Measurements from ENCODE around the gene MDC1.
"Not testable (repeated sequence)": the region's sequence is repeated elsewhere in the genome, so short reads cannot be mapped to it uniquely, and the experiment has no call there.

Gene MDC1

GRCh38 chr6:30683183-30683979 is 33.7 kb downstream of the MDC1 start:
- DNase-seq (ENCODE audit: low read depth) = no peak

GRCh38 chr6:30682143-30683117 is 34.7 kb downstream of the MDC1 start:
- peak; percentile 82 for DNase-seq (ENCODE audit: low read depth)

DNA sequence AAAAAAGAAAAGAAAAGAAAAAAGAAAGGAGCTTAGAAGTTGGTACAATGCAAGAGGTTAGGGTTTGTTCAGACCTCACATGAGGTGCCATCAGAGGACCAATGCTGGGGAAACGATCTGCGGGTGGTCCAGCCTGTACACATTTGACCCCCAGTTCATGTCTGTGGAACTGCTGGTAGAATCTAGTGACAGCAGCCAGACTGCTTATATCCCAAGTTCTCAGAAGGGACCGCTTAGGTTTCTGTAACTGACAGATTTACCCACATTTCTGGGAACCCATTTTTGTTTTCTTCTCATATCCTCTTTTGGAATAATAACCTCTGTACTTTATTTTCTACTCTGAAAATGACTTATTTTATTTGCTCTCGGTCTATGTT is 35.3 kb downstream of the MDC1 start:
- DNase-seq (ENCODE audit: low read depth) = no peak

DNA sequence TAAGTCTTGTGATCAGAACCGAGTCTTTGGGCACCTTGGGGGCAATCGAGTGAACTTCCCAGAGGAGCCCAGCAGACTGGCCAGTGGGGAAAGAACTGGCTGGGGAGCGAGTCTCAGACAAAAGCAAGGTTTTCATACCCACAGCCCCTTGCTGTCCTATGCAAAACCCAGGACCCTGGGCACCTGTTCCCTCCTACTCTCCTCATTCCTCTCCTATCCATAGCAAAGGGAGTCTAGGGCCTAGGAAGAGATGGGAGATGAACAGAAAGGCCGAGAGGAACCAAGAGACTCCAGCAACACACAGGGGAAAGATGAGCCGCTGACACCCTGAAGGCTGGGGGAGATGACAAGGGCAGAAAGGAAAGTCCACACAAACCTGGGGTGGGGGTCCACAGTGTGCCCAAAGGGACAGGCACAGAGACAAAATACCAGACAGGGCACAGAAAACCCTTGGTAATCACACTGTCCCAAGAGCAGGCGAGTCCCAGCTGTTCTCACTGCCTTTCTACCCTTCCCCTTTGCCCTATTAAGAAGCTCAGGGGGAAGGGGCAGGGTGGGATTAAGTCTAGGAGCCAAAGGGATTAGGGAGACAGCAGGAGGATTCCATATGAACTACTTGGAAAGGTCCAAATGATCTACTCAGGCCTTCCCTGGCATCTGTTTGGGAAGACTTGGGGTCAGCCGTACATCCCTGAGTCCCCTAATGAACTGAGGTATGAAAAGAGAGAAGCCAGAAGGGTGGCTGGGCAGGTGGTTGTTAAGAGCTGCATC is 37.1 kb downstream of the MDC1 start:
- no peak for DNase-seq (ENCODE audit: low read depth)

DNA sequence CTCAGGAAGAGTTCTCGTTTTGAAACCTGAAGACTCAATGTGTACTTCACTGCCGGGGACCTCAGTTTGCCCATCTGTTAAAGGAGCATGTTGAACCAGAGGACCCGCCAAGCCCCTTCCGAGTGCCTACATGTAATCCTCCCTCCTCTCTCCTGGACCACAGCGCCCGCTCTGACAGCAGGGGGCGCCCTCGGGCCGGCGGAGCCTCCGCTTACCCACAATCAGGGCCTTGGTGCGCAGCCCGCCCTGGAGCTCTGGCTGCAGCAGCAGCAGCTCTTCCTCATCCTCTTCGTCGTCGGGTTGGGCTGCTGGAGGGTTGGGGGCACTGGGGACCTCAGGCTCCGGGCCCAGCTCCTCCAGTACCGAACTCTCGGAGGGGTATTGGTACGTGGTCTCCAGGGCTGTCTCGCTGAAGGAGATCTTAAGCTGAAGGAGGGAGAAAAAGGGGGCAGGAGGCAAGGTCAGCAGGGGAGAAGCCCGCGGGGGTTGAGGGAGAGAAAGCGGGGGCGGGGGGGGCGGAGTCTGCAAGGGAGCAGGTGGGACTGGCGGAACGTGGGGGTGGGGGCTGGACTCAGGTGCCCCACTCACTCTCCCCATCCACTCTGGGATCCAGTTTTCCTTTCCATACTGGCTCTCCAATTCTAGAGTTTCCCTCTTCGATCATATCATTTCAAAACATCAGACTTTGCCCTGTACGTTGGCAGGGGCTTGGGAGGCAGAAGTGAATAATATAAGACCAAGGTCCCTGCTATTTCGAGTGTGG is 37.9 kb downstream of the MDC1 start:
- peak; percentile 66 for DNase-seq (ENCODE audit: low read depth)

DNA sequence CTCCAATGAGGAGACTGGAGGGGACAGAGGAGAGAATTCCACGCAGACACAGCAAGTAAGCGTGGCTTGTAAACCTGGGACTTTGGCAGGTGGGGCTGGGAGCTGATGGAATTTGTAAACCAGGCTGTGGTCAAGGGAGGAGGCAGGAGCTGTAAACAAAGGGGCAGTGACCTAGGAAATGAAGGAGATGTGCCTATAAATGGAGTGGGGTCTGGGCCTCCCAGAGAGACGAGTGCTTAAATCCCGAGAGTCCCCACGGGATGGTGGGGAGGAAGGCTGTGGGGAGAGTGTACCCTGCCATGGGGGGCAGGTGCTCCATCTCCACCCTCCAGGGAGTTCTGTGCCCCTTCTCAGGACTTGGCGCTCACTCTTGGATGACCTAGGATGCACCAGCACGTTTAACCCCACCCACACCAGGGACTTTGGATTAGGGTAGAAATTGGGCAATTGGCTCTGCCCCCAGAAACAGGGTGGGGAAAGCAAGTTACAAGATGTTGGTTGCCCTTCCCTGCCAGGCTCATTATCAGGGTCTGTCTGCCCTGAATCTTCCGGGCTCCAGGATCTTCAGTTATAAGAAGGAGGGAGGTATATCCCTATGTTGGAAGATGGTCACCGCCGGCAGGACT is 40.3 kb downstream of the MDC1 start:
- DNase-seq (ENCODE audit: low read depth) = no peak

- DNase-seq (ENCODE audit: low read depth) = peak; percentile 98
Measured at GRCh38 chr6:30672445-30673253, 44.4 kb downstream of the MDC1 start, which contains the start of gene DHX16. Gene DHX16 (minus strand): TSS chr6:30673006. CDS start chr6:30672841, 165 bp downstream.

DNA sequence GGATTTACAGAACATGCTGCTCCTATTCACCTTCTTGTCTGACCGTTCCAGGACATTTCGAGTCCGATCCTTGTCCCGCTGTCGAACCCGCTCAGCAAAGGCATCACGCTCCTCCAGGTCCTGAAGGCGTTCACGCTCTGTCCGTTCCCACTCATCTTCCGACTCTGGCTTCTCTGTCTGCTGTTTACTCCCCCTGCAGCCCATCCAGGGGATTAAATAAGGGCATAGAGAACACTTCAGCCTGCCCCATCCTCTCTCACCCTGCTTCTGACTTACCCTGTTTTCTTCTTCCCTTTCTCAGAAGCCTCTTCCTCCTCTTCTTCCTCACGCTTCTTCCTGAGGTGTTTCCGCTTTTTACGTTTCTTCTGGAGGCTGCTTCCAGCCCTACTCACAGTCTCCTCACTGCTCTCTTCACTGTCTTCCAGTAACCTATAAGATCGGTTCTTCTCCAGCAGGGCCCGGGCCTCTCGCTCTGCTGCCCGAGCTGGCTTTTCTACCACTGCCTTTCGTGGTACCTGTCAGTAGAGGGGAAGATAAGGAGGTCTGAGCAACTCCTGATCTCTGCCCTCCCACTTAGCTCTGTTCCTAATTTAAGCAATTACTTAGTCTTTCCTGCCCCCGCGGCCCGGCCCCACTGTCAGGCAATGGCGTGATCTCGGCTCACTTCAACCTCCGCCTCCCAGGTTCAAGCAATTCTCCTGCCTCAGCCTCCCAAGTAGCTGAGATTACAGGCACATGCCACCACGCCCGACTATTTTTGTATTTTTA is 46.1 kb downstream of the MDC1 start:
- no peak for DNase-seq (ENCODE audit: low read depth)

DNA sequence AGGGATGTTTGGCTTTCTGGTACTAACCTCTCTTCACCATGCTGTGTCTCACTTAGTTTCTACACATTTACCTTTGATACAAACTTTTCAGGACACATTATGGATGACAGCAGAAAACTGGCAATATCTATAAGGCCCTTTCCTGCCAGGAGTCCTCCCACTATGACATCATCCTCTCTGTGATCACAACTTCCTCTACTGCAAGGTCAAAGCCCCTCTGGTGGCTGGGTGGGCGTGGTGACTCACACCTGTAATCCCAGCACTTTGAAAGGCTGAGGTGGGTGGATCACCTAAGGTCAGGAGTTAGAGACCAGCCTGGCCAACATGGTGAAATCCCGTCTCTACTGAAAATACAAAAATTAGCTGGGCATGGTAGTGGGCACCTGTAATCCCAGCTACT is 50.8 kb downstream of the MDC1 start:
- DNase-seq (ENCODE audit: low read depth) = not testable (repeated sequence)

- no peak for DNase-seq (ENCODE audit: low read depth)
Measured at GRCh38 chr6:30664994-30665767, 51.9 kb downstream of the MDC1 start.

- not testable (repeated sequence) for DNase-seq (ENCODE audit: low read depth)
Measured at GRCh38 chr6:30657922-30658321, 59.2 kb downstream of the MDC1 start.

DNA sequence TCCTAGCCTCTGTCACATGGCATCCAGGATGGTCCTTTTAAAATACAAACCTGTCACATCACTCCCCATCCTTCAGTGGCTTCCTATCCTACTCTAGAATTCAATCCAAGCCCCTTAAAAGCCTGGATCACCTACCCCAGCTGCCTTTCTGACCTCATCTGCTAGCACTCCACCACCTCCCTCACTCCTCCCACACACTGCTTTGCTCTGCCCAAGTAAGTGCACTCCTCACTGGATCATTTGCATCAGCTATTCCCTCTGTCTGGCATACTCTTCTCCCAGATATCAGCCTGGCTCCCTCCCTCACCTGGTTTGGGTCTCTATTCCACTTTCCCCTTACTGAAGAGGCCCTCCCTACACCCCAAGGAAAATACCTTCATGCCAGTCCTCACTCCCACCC is 59.6 kb downstream of the MDC1 start:
- DNase-seq (ENCODE audit: low read depth) = no peak

DNA sequence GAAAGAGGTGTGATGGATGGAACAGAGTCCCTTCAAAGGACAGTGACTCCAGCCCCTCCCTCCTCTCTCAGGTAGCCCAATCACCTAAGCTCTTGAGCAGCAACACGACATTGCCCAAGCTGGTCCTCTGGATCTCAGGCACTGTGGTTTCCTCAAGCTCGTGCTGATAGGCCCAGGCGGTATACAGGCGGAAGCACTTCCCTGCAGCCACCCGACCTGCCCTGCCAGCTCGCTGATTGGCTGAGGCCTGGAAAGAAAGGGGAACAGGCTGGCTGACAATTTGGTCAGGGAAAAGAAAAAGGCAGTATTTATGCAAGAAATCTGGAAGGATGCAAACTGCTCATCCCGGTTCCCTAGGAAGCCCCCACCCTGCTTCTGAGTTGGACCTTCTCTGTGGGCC is 60.6 kb downstream of the MDC1 start:
- DNase-seq (ENCODE audit: low read depth) = no peak

- no peak for DNase-seq (ENCODE audit: low read depth)
Measured at GRCh38 chr6:30655743-30656094, 61.4 kb downstream of the MDC1 start.

DNA sequence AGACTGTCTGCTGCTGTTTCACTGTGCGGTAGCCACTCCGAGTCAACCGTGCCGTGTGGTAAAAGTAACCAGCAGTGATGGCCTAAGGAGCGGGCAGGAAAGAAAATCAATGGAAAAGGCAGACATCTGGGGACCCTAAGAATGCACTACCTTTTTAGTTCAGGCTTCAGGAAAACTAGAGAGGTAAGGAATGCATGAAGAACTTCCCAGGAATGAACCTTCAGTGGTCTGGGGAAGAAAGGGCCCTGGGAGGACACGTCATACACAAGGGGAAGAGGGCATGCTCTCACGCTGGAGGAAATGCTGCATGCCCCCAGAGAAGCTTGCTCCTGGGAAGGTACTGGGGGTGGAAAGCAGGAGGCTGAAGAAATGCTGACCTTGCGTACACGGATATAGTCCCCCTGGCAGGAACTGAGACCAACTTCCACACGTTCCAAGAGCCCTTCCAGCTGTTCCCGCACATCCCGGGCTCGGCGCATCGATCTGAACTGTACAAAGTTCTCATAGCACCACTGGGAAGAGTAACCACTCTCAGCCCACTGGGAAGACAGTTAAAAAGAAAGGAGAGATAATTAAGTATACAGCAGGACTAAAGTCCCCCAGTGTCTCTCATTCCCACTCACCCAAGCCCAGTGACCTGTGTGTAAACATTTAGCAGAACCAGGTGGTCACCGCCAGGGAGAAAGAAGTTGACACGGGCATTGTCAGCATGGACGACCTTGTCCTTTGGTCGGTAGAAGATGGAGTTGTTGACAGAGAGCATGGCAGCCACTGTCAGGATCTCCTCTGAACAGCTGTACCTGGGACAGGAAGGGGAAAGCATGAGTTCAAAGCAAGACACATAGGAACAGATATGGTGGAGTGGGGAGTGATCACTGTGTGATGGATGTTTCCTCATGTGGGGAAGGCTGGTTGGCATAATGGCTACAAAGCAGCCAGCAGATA is 62.0 kb downstream of the MDC1 start:
- DNase-seq (ENCODE audit: low read depth) = no peak

DNA sequence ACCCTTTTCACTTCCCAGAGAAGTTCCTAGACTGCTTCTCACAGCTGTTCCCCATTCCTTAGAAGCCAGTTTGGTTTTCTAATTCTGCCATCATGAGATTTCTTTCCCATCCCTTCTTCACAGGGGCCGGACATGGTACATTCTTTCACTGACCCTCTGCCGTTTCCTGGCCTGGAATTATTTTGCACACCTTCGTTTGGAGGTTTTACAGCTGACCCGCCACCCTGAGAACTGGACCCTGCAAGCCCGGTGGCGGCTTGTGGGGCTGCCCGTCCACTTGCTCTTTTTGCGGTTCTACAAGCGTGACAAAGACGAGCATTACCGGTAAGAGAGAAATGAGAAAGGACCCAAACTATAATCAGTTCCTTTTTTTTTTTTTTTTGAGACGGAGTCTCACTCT is 65.9 kb downstream of the MDC1 start:
- no peak for DNase-seq (ENCODE audit: low read depth)
